Smooth muscle cell of the umbilical artery (primary cell): ENCODE results near the gene MYH2. TPM values are rescaled to one million over a fixed set of nuclear protein-coding genes. Genes with fewer than 3 reads are reported as not detected.

Source experiments
- total RNA-seq: library from RNA; depleted of rRNA; stranded (reverse); fragments of >200 nt; gene quantifications from 2 replicates; pipeline ENCODE4 v1.2.3, GENCODE V29; 2014

MYH2 gene
- total RNA-seq: under 0.01 and 0.97 TPM in 2 replicates

DNA sequence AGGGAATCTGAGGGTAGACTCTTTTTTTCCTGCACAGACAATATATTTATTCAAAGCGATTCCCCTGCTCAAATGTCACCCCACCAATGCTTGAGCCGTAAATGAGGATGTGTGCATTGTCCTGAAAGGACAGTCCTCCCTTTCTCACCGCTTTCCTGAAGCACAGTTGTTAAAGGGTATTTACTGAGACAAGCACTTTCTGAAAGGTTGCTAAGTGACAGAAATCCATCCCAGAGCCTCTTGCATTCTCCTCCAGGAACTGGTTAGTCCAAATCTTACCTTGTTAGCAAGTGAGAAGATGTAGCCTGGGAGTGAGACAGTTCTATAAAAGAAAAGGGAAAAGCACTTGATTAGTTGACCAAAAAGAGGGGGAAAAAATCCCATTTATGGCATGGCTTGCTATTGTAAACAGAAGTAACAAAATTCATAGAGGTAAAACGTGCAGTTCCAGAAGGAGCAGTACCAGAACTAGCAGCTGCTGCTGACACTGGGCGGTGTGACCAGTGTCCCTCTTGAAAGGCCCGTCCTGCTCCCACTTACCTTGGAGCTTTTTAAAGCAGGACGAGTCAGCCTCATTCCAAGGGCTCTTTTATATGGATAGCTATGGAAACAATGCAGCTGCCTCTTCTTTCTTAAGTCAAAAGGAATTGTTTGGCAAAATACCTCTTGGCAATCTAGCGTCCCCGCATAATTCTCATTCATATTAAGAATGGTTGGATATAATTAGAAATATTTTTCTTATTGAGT is at the start of gene MYH2:
TSS of gene MYH2 (minus strand) at position 563 of the 747 bp plus-strand sequence. CDS start 1,738 bp downstream, outside the sequence.

GRCh38 chr17:10518271-10519037 is 31.0 kb downstream of the MYH2 start, which contains the start of gene MYH1:
MYH1 (minus strand) TSS chr17:10518542; CDS start chr17:10516642, 1,900 bp downstream.

Other genes with a start within 250 kb of the MYH2 start
- under 0.01 and 0.05 TPM in 2 replicates for gene MYH13, start 176.7 kb downstream of the MYH2 start, total RNA-seq
- gene MYH8, start 127.7 kb downstream of the MYH2 start, total RNA-seq: under 0.01 and 0.09 TPM in 2 replicates
- under 0.01 TPM in 1 of 2 replicates, not detected in the other for gene MYH4, start 80.1 kb downstream of the MYH2 start, total RNA-seq
- under 0.01 and 0.09 TPM in 2 replicates for gene MYH1, start 31.1 kb downstream of the MYH2 start, total RNA-seq
- gene MYH3, start 107.7 kb upstream of the MYH2 start, total RNA-seq: 1.2 and 1.5 TPM in 2 replicates
- 25.2 and 35.3 TPM in 2 replicates for gene SCO1, start 147.9 kb upstream of the MYH2 start, total RNA-seq
- gene ADPRM, start 147.9 kb upstream of the MYH2 start, total RNA-seq: 10.8 and 19.0 TPM in 2 replicates
- 0.69 and 1.2 TPM in 2 replicates for gene TMEM220, start 180.4 kb upstream of the MYH2 start, total RNA-seq